BE2C (cell line): ENCODE measurements around the gene ALKBH3.
A peak's percentile ranks its signal among the peaks of the same experiment; 100 is the strongest.

Experiments
- DNase-seq: peaks from one replicate; pipeline ENCODE4 v3.0.0-alpha.2; 2020
- H3K27me3 ChIP-seq: fragments of 250-450 bp; sonication (Bioruptor Pico); 2 replicates; pipeline ENCODE4 v1.5.1; 2020; ENCODE audit warnings: mild to moderate bottlenecking
- H3K36me3 ChIP-seq: fragments of 250-450 bp; sonication (Bioruptor Pico); 2 replicates; pipeline ENCODE4 v1.5.1; 2020; ENCODE audit warnings: mild to moderate bottlenecking
- H3K4me1 ChIP-seq: fragments of 250-450 bp; sonication (Bioruptor Pico); 2 replicates; pipeline ENCODE4 v1.5.1; 2020
- H3K4me3 ChIP-seq: 2 replicates; pipeline ENCODE4 v1.5.1; 2011; ENCODE audit warnings: low read depth, low read length
- H3K9me3 ChIP-seq: fragments of 250-450 bp; sonication (Bioruptor Pico); 2 replicates; pipeline ENCODE4 v1.5.1; 2020
- CTCF ChIP-seq: IDR thresholded peaks from 2 replicates; pipeline ENCODE4 v1.5.1; 2012; ENCODE audit warnings: mild to moderate bottlenecking, low read depth, low read length

The ALKBH3 gene

GRCh38 chr11:43874078-43874477 lies 6.6 kb upstream of the ALKBH3 start:
- no peak for DNase-seq
- Histone ChIP-seq H3K9me3 (no peaks in the 10 kb centered on the region), H3K4me1 (no peaks in the 10 kb centered on the region), H3K27me3 (no peaks in the 10 kb centered on the region), H3K4me3 (no peak overlapping the region), H3K36me3 (no peaks in the 10 kb centered on the region)
- TF ChIP-seq CTCF: no peak

- Histone ChIP-seq H3K9me3 (no peaks in the 10 kb centered on the region), H3K27me3 (no peaks in the 10 kb centered on the region), H3K36me3 (no peaks in the 10 kb centered on the region), H3K4me3 (no peak overlapping the region), H3K4me1 (no peaks in the 10 kb centered on the region)
- no peak for DNase-seq
- no peak for TF ChIP-seq CTCF
Measured at GRCh38 chr11:43874738-43875137, 5.9 kb upstream of the ALKBH3 start.

GRCh38 chr11:43879789-43880639 lies 617 bp upstream of the ALKBH3 start:
- H3K36me3 ChIP-seq: no peaks in the 10 kb centered on the region
- DNase-seq: no peak
- no peak for TF ChIP-seq CTCF
- H3K27me3 ChIP-seq: no peaks in the 10 kb centered on the region
- H3K4me3 ChIP-seq: peak overlapping the region; percentile 91
- no peaks in the 10 kb centered on the region for H3K9me3 ChIP-seq
- no peaks in the 10 kb centered on the region for H3K4me1 ChIP-seq

GRCh38 chr11:43892851-43893250 lies 12.2 kb downstream of the ALKBH3 start:
- Histone ChIP-seq H3K36me3 (peaks cover 22% of the 10 kb centered on the region), H3K4me1 (peaks cover 25% of the 10 kb centered on the region), H3K4me3 (no peak overlapping the region), H3K27me3 (no peaks in the 10 kb centered on the region), H3K9me3 (no peaks in the 10 kb centered on the region)
- no peak for TF ChIP-seq CTCF
- DNase-seq: peak; percentile 23

GRCh38 chr11:43894546-43894945 lies 13.9 kb downstream of the ALKBH3 start:
- Histone ChIP-seq H3K27me3 (no peaks in the 10 kb centered on the region), H3K36me3 (peaks cover 26% of the 10 kb centered on the region), H3K4me1 (peaks cover 25% of the 10 kb centered on the region), H3K4me3 (no peak overlapping the region), H3K9me3 (no peaks in the 10 kb centered on the region)
- DNase-seq: no peak
- TF ChIP-seq CTCF: no peak

- Histone ChIP-seq H3K4me1 (peaks cover 22% of the 10 kb centered on the region), H3K9me3 (no peaks in the 10 kb centered on the region), H3K27me3 (no peaks in the 10 kb centered on the region), H3K4me3 (no peak overlapping the region), H3K36me3 (peaks cover 16% of the 10 kb centered on the region)
- no peak for TF ChIP-seq CTCF
- DNase-seq: no peak
Measured at GRCh38 chr11:43895601-43896000, 15.0 kb downstream of the ALKBH3 start.
